Measurements from ENCODE around the gene AIF1L.

AIF1L gene

GRCh38 chr9:131117121-131117761, 20.9 kb downstream of the AIF1L start:
- no peak overlapping the region for H3K27ac ChIP-seq
- TF ChIP-seq ZFX (IDR thresholded peaks at IDR 0.05) (no peak), CTCF (conservative IDR thresholded peaks at IDR 0.05) (no peak)

GRCh38 chr9:131117762-131118145, 21.4 kb downstream of the AIF1L start:
- no peak overlapping the region for H3K27ac ChIP-seq
- no peak for TF ChIP-seq ZFX (IDR thresholded peaks at IDR 0.05)
- TF ChIP-seq CTCF (conservative IDR thresholded peaks at IDR 0.05) = no peak

- H3K27ac ChIP-seq = no peak overlapping the region
- TF ChIP-seq CTCF (conservative IDR thresholded peaks at IDR 0.05) = no peak
- TF ChIP-seq ZFX (IDR thresholded peaks at IDR 0.05) = no peak
Observed at GRCh38 chr9:131119600-131119999, 23.3 kb downstream of the AIF1L start.

GRCh38 chr9:131120620-131121228, 24.4 kb downstream of the AIF1L start:
- no peak overlapping the region for H3K27ac ChIP-seq
- no peak for TF ChIP-seq CTCF (conservative IDR thresholded peaks at IDR 0.05)
- TF ChIP-seq ZFX (IDR thresholded peaks at IDR 0.05) = no peak

GRCh38 chr9:131121346-131121745, 25.0 kb downstream of the AIF1L start:
- H3K27ac ChIP-seq = no peak overlapping the region
- TF ChIP-seq CTCF (conservative IDR thresholded peaks at IDR 0.05) (no peak), ZFX (IDR thresholded peaks at IDR 0.05) (no peak)

GRCh38 chr9:131122158-131122557, 25.8 kb downstream of the AIF1L start:
- no peak overlapping the region for H3K27ac ChIP-seq
- no peak for TF ChIP-seq CTCF (conservative IDR thresholded peaks at IDR 0.05)
- TF ChIP-seq ZFX (IDR thresholded peaks at IDR 0.05) = no peak

GRCh38 chr9:131125038-131125287, 28.6 kb downstream of the AIF1L start:
- TF ChIP-seq CTCF (conservative IDR thresholded peaks at IDR 0.05) = no peak
- TF ChIP-seq ZFX (IDR thresholded peaks at IDR 0.05) = no peak
- peak overlapping the region; percentile 88 for H3K27ac ChIP-seq

Measured in C4-2B (cell line).